Subcutaneous adipose tissue (tissue), 4 donors: ENCODE data around the gene C2CD5. TPM values are rescaled to one million over a fixed set of nuclear protein-coding genes. Genes with fewer than 3 reads are reported as not detected.

ENCODE experiments used
- CTCF ChIP-seq: fragments of 450-650 bp; IDR thresholded peaks from one replicate; pipeline ENCODE4 v1.5.1; 2016; ENCODE audit warnings: low read depth, mild to moderate bottlenecking, control low read depth, antibody characterized with exemption, moderate library complexity
- total RNA-seq, 4 donors: library from RNA; depleted of rRNA; stranded (reverse); fragments of >200 nt; gene quantifications; one replicate each; pipeline ENCODE4 v1.1.0, GENCODE V29; 2016

Gene C2CD5
- total RNA-seq, 4 donors from 2014 or later = 41.8 to 73.4 (median 55.5) TPM

GRCh38 chr12:22576065-22576464, 31.7 kb upstream of the C2CD5 start:
- no peak for TF ChIP-seq CTCF

- no peak for TF ChIP-seq CTCF
Measured at GRCh38 chr12:22574921-22575320, 30.6 kb upstream of the C2CD5 start.

GRCh38 chr12:22573181-22573580, 28.8 kb upstream of the C2CD5 start:
- TF ChIP-seq CTCF = no peak

GRCh38 chr12:22569253-22569652, 24.9 kb upstream of the C2CD5 start:
- no peak for TF ChIP-seq CTCF

- no peak for TF ChIP-seq CTCF
Measured at GRCh38 chr12:22562036-22563028, 18.0 kb upstream of the C2CD5 start.

GRCh38 chr12:22551624-22552023, 7.3 kb upstream of the C2CD5 start:
- no peak for TF ChIP-seq CTCF

- TF ChIP-seq CTCF = no peak
Measured at GRCh38 chr12:22545255-22545654, 913 bp upstream of the C2CD5 start.
